AG10803 (cell line): ENCODE data around the gene NMD3.

Source experiments
- DNase-seq: peaks from one replicate; pipeline ENCODE4 v3.0.0; 2010; ENCODE audit warnings: low read depth
- H3K4me3 ChIP-seq: 2 replicates; pipeline ENCODE4 v1.5.1; 2011; ENCODE audit warnings: mild to moderate bottlenecking, low read length, control low read depth
- TF ChIP-seq, protein P1 (sequence below): conservative IDR thresholded peaks from 2 replicates; pipeline ENCODE4 v1.5.1; 2011; ENCODE audit warnings: mild to moderate bottlenecking, low read length, control low read depth, inconsistent platforms

Gene NMD3

DNA sequence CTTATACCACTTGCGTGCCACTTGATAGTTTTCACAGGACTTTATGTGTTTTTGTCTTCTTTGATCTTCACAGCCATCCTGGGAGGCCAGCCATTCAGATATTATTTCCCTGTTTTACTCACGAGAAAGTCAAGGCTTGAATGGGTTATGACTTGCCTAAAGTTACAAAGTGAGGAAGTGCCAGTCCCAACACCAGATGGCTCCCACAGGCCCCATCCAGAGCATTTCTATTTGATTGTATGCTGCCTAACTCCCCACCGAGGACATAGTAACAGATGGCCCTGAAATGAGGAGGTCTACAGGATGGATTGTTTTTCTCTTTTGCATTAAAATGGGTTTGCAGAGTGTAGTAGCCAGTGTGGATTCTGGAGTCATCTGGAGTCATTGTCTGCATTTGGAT lies 75.7 kb downstream of the NMD3 start:
- DNase-seq: no peak
- H3K4me3 ChIP-seq: no peak overlapping the region
- TF ChIP-seq, protein P1, sequence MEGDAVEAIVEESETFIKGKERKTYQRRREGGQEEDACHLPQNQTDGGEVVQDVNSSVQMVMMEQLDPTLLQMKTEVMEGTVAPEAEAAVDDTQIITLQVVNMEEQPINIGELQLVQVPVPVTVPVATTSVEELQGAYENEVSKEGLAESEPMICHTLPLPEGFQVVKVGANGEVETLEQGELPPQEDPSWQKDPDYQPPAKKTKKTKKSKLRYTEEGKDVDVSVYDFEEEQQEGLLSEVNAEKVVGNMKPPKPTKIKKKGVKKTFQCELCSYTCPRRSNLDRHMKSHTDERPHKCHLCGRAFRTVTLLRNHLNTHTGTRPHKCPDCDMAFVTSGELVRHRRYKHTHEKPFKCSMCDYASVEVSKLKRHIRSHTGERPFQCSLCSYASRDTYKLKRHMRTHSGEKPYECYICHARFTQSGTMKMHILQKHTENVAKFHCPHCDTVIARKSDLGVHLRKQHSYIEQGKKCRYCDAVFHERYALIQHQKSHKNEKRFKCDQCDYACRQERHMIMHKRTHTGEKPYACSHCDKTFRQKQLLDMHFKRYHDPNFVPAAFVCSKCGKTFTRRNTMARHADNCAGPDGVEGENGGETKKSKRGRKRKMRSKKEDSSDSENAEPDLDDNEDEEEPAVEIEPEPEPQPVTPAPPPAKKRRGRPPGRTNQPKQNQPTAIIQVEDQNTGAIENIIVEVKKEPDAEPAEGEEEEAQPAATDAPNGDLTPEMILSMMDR: no peak
